HG03558 (cell line): ENCODE measurements around the gene CRYGC.

Experiments
- ATAC-seq: cut with Tn5 transposase; IDR thresholded peaks from one replicate; pipeline ENCODE4 v1.9.1; 2021; ENCODE audit warnings: moderate number of reproducible peaks; ENCODE audit not compliant: unreplicated experiment; ENCODE audit errors: extremely low read depth

CRYGC gene

DNA sequence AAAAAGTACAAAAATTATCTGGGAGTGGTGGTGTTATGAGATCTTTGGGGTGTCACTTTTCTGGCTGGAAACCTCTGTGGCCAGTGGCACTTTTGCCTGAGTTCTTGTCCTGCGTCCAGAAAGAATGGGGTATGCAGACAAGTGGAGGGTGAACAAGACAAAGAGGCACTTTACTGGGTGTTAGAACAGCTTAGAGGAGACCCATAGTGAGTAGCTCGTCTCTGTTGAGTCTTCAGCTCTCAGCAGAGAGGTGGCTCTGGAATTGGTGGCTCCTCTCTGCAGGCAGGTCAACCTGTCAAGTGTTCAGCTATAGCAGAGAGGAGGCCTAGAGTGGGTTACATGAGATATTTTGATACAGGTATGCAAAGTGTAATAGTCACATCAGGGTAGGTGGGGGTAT lies 31.4 kb downstream of the CRYGC start:
- no peak for ATAC-seq

DNA sequence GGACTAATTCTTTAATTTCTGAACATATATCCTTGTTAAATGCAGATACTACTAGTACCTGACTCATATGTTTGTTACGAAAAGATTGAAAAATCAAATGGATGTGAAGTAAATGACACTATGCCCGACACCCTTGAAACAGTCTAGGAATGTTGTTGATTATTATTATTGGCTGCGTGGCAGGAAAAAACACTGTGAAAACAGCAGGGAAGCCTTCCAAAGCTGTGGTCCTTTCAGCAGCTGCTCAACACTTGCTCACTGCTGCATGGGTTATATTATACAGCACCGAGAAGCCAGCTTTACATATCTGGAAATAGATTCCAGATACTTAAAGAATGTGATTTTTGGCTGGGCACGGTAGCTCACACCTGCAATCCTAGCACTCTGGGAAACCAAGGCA lies 31.8 kb downstream of the CRYGC start:
- no peak for ATAC-seq

DNA sequence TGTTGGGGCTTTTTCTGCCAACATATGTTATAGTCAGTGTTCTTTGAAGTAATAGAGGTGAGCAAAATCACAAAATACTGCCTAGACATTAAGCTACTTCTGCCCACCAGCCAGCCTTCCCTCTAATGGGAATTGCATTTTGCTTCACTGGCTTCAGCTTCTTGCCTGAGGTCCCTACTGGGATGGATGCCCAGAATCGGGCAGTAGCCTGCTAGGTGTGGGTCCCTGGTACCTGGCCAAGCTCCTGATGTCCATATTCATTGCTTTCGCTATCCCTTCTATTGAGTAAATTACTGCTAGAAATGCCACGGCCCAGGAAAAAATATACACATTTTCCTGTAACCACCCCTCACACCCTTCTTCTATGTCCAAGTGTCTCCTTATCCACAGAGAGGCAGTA lies 32.3 kb downstream of the CRYGC start:
- no peak for ATAC-seq

DNA sequence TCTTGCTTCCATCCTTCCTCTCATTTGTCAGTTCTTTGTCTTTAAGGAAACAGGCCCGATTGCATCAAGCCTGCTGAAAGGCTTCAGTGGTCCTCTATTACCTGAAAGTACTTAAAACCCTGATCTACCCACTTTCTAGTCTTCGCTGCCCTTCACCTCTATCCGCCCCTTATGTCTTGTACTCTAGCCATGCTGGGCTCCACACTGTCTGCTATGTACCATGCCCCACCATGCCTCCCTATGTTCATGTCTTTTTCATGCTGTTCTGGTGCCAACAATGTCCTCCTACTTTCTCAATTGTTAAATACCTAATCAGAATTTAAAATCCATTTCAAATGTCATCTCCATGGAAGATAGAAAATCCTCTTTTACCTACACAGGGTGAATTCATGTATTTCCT lies 33.5 kb downstream of the CRYGC start:
- ATAC-seq = no peak

DNA sequence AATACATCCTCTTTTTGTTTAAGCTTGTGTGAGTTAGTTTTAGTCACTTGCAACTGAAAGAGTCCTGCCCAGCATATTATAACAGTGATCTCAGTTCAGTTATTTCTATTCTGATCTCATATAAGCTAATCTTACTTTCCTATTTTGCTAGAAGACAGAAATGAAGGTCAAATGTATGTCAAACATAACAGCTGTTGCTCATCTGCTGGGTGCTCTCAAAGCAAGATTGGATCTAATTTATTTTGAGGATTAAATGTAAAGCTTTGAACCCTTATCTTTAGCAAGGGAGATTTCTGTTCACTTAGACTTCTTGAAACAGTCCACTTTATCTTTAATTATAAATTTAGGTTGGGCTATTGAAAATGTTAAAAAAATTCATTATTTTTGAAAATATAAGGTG lies 36.5 kb downstream of the CRYGC start:
- ATAC-seq = no peak

DNA sequence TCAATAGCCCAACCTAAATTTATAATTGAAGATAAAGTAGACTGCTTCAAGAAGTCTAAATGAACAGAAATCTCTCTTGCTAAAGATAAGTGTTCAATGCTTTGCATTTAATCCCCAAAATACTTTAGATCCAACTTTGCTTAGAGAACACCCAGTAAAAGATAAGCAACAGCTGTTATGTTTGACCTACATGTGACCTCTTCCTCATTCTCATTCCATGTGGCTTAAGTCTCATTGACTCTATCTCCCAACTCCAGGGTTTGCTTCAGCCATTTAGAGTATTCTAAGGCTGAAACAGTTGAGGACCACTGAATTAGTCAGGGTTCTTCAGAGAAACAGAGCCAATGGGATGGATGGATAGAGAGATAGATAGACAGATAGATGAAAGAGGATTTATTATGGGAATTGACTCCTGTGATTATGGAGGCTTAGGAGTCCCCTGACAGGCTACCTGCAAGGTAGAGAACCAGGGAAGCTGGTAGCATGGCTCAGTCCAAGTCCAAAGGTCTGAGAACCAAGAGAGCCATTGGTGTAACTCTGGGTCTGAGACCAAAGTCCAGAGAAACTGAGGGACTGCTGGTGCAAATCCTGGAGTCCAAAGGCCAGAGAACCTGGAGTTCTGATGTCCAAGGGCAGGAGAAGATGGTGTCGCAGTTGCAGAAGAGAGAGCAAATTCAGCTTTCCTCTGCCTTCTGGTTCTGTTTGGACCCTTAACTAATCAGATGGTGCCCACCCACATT lies 37.4 kb downstream of the CRYGC start:
- no peak for ATAC-seq

DNA sequence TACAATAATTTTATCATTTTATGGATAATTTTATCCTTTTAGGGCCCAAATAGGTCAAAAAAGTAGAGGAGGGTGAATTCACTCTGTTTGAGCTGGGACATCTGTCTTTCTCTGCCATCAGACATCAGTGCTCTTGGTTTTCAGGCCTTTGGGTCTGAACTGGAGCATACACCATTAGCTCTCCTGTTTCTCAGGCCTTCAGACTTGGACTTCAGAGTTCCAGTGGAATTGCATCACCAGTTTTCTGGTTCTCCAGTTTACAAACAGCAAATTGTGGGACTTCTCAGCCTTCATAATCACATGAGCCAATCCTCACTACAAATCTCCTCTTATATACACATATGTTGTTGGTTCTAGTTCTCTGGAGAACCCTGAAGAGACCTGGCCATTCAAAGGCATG lies 39.2 kb downstream of the CRYGC start:
- no peak for ATAC-seq

DNA sequence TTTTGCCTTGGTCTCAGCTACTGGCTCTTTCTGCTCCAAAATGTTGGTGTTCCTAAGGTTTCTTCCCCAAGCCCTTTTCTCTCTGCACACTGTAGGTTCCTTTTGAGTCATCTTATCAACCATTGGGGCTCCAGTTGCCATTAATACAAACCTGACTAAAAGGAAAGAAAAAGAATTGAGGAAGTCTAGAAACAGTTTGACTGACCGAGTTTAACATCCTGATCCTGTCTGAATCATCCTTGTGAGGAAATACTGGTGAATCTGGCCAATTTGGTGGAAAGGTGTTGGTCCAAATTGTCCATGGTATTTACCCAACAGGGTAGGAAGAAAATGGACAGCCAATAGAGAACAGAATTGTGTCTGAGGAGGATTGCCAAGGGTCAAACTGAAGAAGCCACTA lies 43.6 kb downstream of the CRYGC start:
- ATAC-seq = no peak

DNA sequence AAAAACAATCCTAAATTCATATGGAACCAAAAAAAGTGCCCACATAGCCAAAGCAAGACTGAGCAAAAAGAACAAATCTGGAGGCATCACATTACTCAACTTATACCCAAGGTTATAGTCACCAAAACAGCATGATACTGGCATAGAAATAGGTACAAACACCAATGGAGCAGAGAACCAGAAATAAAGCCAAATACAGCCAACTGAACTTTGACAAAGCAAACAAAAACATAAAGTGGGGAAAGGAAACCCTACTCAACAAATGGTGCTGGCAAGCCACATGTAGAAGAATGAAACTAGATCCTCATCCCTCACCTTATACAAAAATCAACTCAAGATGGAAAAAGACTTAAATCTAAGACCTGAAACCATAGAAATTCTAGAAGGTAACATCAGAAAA lies 45.8 kb downstream of the CRYGC start:
- no peak for ATAC-seq
